HCT116 (cell line): Measurements from ENCODE around the gene TTC9. TPM values are rescaled to one million over a fixed set of nuclear protein-coding genes. Genes with fewer than 3 reads are reported as not detected.

Experiments used
- ATAC-seq: fragments of 200-7000 bp; cut with Tn5 transposase; 2 replicates; pipeline ENCODE4 v1.9.1; 2020; ENCODE audit warnings: mild to moderate bottlenecking, moderate library complexity
- BruUV-seq: library from RNA; stranded (reverse); fragments of 400-500 nt; replicated peaks from 2 replicates; lab custom pipeline; 2021; lab: Mats Ljungman, UMichigan
- CTCF ChIA-PET: fragments of 300-600 bp; sonication (Branson Sonifier 250); formaldehyde crosslinking; loops from one replicate; lab custom pipeline; 2021; ENCODE audit warnings: antibody characterized with exemption; lab: Charles Lee
- POLR2A ChIA-PET: fragments of 300-600, 350-600 bp; sonication (Branson Sonifier 250); formaldehyde crosslinking; loops from one replicate; lab custom pipeline; 2021; ENCODE audit warnings: antibody characterized with exemption; lab: Charles Lee
- RAD21 ChIA-PET, 2 experiments: fragments of 300-600 bp; sonication (Branson Sonifier 250); formaldehyde crosslinking; loops; one replicate each; lab custom pipeline; 2023; ENCODE audit warnings: low total read pairs in 2 of 2; ENCODE audit not compliant: uncharacterized antibody in 2 of 2, unreplicated experiment in 2 of 2, low non-redundant PET in 1 of 2; lab: Charles Lee
- DNase-seq: peaks from one replicate; pipeline ENCODE4 v3.0.0-alpha.2; 2010; ENCODE audit warnings: low read depth, low spot score
- H2AFZ ChIP-seq: fragments of 200-600 bp; shearing (Covaris generic), sonication (generic); 2 replicates; pipeline ENCODE4 v1.6.1; 2017; ENCODE audit warnings: low read depth, mixed run types, mixed read lengths, antibody characterized with exemption, low read length; ENCODE audit not compliant: poor library complexity, severe bottlenecking
- H3K27ac ChIP-seq: 2 replicates; pipeline ENCODE4 v1.5.1; 2012; ENCODE audit warnings: low read depth, low read length
- H3K27me3 ChIP-seq: fragments of 200-600 bp; sonication (generic); 2 replicates; pipeline ENCODE4 v1.6.1; 2016; ENCODE audit warnings: mixed run types, low read length, mixed read lengths; ENCODE audit not compliant: insufficient read depth
- H3K36me3 ChIP-seq, 2 experiments: fragments of 200-500 bp in 1 of 2; fragments of 200-600 bp in 1 of 2; sonication (Bioruptor generic) in 1 of 2; sonication (generic) in 1 of 2; 2 replicates each; pipeline versions ENCODE4 v1.5.1 to v1.6.1; 2014 to 2016; ENCODE audit warnings: low read length in 2 of 2, inconsistent platforms in 1 of 2, mixed read lengths in 1 of 2, mixed run types in 1 of 2; ENCODE audit not compliant: insufficient read depth in 2 of 2, control insufficient read depth in 1 of 2
- H3K4me1 ChIP-seq, 2 experiments: fragments of 200-600 bp in 1 of 2; sonication (generic) in 1 of 2; 2 replicates each; pipeline versions ENCODE4 v1.5.1 to v1.6.1; 2012 to 2017; ENCODE audit warnings: low read length in 2 of 2, inconsistent platforms in 1 of 2, mild to moderate bottlenecking in 1 of 2, mixed read lengths in 1 of 2, mixed run types in 1 of 2, moderate library complexity in 1 of 2; ENCODE audit not compliant: insufficient read depth in 2 of 2, control insufficient read depth in 1 of 2
- H3K4me2 ChIP-seq: fragments of 200-600 bp; sonication (generic); 2 replicates; pipeline ENCODE4 v1.6.1; 2017; ENCODE audit warnings: mixed run types, low read length, mixed read lengths
- H3K4me3 ChIP-seq, 2 experiments: fragments of 200-600 bp in 1 of 2; sonication (generic) in 1 of 2; replicated peaks in 1 of 2; 2 replicates each; pipeline ENCODE4 v1.5.1; 2011 to 2016; ENCODE audit warnings: low read length in 2 of 2, control low read depth in 1 of 2, low read depth in 1 of 2, mild to moderate bottlenecking in 1 of 2, mixed read lengths in 1 of 2, mixed run types in 1 of 2
- H3K79me2 ChIP-seq: fragments of 200-600 bp; sonication (generic); 2 replicates; pipeline ENCODE4 v1.6.1; 2017; ENCODE audit warnings: mild to moderate bottlenecking, mixed run types, low read length, moderate library complexity, mixed read lengths; ENCODE audit not compliant: insufficient read depth
- H3K9ac ChIP-seq: fragments of 200-600 bp; sonication (generic); 2 replicates; pipeline ENCODE4 v1.6.1; 2016; ENCODE audit warnings: low read length, mixed read lengths
- H3K9me2 ChIP-seq: fragments of 200-600 bp; sonication (generic), shearing (Covaris generic); 2 replicates; pipeline ENCODE4 v1.6.1; 2017; ENCODE audit warnings: mixed run types, mild to moderate bottlenecking, moderate library complexity; ENCODE audit not compliant: insufficient read depth
- H3K9me3 ChIP-seq, 2 experiments: fragments of 200-500 bp in 1 of 2; fragments of 200-600 bp in 1 of 2; sonication (Bioruptor generic) in 1 of 2; sonication (generic) in 1 of 2; 2 replicates each; pipeline ENCODE4 v1.6.1; 2014 to 2017; ENCODE audit warnings: low read length in 2 of 2, mixed read lengths in 2 of 2, inconsistent platforms in 1 of 2, low read depth in 1 of 2, mild to moderate bottlenecking in 1 of 2, mixed run types in 1 of 2, moderate library complexity in 1 of 2; ENCODE audit not compliant: control insufficient read depth in 1 of 2, insufficient read depth in 1 of 2
- H4K20me1 ChIP-seq: fragments of 200-600 bp; sonication (generic), shearing (Covaris generic); 2 replicates; pipeline ENCODE4 v1.6.1; 2017; ENCODE audit warnings: mixed run types, mild to moderate bottlenecking, moderate library complexity; ENCODE audit not compliant: insufficient read depth
- CBX3 ChIP-seq: IDR thresholded peaks from 2 replicates; pipeline ENCODE4 v1.6.1; 2012; ENCODE audit warnings: low read depth
- CEBPB ChIP-seq: IDR thresholded peaks from 2 replicates; pipeline ENCODE4 v1.6.1; 2012; ENCODE audit warnings: low read depth
- EZH2 ChIP-seq: fragments of 200-600 bp; sonication (generic); IDR thresholded peaks from 2 replicates; pipeline ENCODE4 v1.6.1; 2017; ENCODE audit warnings: antibody characterized with exemption, mixed run types
- POLR2A ChIP-seq: IDR thresholded peaks from 2 replicates; pipeline ENCODE4 v1.7.0; 2011; ENCODE audit warnings: borderline replicate concordance; ENCODE audit not compliant: insufficient read depth, insufficient read length; ENCODE audit errors: extremely low read depth
- POLR2AphosphoS5 ChIP-seq: IDR thresholded peaks from 2 replicates; pipeline ENCODE4 v1.6.1; 2011; ENCODE audit warnings: mild to moderate bottlenecking, low read depth, low read length, moderate library complexity
- TCF7L2 ChIP-seq: IDR thresholded peaks from 2 replicates; pipeline ENCODE4 v1.7.0; 2011; ENCODE audit warnings: borderline replicate concordance, inconsistent platforms; ENCODE audit not compliant: insufficient read depth, insufficient read length; ENCODE audit errors: extremely low read depth
- ZFX ChIP-seq: fragments of 450-650 bp; IDR thresholded peaks from 2 replicates; pipeline ENCODE4 v1.6.1; 2017
- intact Hi-C: fragments of 100-400 bp; cut with micrococcal nuclease; formaldehyde crosslinking; loops from 2 replicates; pipeline ENCODE4 v1.10.0; 2022
- total RNA-seq: library from RNA; stranded (reverse); gene quantifications from one replicate; pipeline ENCODE4 v1.2.1, GENCODE V29; 2021; ENCODE audit not compliant: unreplicated experiment
- TF ChIP-seq, protein P1 (sequence below), 3 experiments: fragments of 200-600 bp in 1 of 3; sonication (generic) in 1 of 3; IDR thresholded peaks in 2 of 3; conservative IDR thresholded peaks in 1 of 3; 2 replicates each; pipeline ENCODE4 v1.5.1; 2012 to 2017; ENCODE audit warnings: low read depth in 2 of 3, low read length in 2 of 3, antibody characterized with exemption in 1 of 3, borderline replicate concordance in 1 of 3, control low read depth in 1 of 3, mild to moderate bottlenecking in 1 of 3, mixed read lengths in 1 of 3, mixed run types in 1 of 3, moderate library complexity in 1 of 3; ENCODE audit not compliant: insufficient read depth in 1 of 3
- TF ChIP-seq, protein P2 (sequence below): IDR thresholded peaks from 2 replicates; pipeline ENCODE4 v1.6.1; 2011; ENCODE audit warnings: mild to moderate bottlenecking, low read length, moderate library complexity; ENCODE audit not compliant: insufficient replicate concordance; ENCODE audit errors: extremely low read depth
- TF ChIP-seq, protein P3 (sequence below): IDR thresholded peaks from 2 replicates; pipeline ENCODE4 v1.6.1; 2012

TTC9 gene
- total RNA-seq, 1 experiment from 2014 or later, result 2.4 TPM

DNA sequence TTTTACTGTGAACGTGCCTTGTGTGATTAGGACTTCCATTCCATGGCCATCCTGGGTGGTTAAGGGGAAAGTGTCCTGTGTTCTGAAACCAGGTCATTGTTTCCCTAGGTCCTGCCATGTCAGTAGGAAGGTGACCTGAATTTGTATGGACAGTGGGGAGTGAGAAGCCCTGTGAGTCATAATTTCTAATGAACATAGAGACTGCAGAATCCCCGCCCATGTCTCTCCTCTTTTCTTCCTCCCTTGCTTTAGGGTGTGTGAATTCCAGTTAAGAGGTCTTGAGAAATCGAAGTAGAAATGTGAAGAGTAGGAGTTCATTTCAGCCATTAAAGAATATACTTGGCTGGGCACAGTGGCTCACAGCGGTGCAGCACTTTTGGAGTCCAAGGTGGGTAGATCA is 8.1 kb downstream of the TTC9 start:
- no peaks in the 10 kb centered on the region for H3K27me3 ChIP-seq
- ChIA-PET POLR2A (no interaction called here), RAD21 (interaction anchor here in 1 of 2 experiments (0.7 kb wide), 1 partner anchor 104 kb away, joined by 3 read pairs; no protein-coding TSS in a partner anchor), CTCF (no interaction called here)
- no peak overlapping the region for H3K4me3 ChIP-seq
- ATAC-seq (no peak), DNase-seq (no peak)
- H3K27ac ChIP-seq, result no peak overlapping the region
- H3K79me2 ChIP-seq, result no peaks in the 10 kb centered on the region
- H3K9me2 ChIP-seq, result no peaks in the 10 kb centered on the region
- no peaks in the 10 kb centered on the region for H4K20me1 ChIP-seq
- H2AFZ ChIP-seq, result no peak overlapping the region
- no peaks in the 10 kb centered on the region for H3K36me3 ChIP-seq
- no peak overlapping the region for H3K9ac ChIP-seq
- H3K9me3 ChIP-seq, result no peaks in the 10 kb centered on the region
- H3K4me1 ChIP-seq, result peaks cover 0 to 5% of the 10 kb centered on the region in 2 experiments; a peak in 1 of 4 replicates
- H3K4me2 ChIP-seq, result no peak overlapping the region
- no TSS peak for BruUV-seq
- no peak for TF ChIP-seq TCF7L2
- TF ChIP-seq CEBPB, result no peak
- TF ChIP-seq, protein P1, sequence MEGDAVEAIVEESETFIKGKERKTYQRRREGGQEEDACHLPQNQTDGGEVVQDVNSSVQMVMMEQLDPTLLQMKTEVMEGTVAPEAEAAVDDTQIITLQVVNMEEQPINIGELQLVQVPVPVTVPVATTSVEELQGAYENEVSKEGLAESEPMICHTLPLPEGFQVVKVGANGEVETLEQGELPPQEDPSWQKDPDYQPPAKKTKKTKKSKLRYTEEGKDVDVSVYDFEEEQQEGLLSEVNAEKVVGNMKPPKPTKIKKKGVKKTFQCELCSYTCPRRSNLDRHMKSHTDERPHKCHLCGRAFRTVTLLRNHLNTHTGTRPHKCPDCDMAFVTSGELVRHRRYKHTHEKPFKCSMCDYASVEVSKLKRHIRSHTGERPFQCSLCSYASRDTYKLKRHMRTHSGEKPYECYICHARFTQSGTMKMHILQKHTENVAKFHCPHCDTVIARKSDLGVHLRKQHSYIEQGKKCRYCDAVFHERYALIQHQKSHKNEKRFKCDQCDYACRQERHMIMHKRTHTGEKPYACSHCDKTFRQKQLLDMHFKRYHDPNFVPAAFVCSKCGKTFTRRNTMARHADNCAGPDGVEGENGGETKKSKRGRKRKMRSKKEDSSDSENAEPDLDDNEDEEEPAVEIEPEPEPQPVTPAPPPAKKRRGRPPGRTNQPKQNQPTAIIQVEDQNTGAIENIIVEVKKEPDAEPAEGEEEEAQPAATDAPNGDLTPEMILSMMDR (IDR thresholded peaks at IDR 0.05 in 2 of 3, conservative IDR thresholded peaks at IDR 0.05 in 1 of 3; ENCODE audit: borderline replicate concordance in 1 of 3, insufficient read depth in 1 of 3, low read depth in 2 of 3, low read length in 2 of 3), result no peak
- TF ChIP-seq, protein P2, sequence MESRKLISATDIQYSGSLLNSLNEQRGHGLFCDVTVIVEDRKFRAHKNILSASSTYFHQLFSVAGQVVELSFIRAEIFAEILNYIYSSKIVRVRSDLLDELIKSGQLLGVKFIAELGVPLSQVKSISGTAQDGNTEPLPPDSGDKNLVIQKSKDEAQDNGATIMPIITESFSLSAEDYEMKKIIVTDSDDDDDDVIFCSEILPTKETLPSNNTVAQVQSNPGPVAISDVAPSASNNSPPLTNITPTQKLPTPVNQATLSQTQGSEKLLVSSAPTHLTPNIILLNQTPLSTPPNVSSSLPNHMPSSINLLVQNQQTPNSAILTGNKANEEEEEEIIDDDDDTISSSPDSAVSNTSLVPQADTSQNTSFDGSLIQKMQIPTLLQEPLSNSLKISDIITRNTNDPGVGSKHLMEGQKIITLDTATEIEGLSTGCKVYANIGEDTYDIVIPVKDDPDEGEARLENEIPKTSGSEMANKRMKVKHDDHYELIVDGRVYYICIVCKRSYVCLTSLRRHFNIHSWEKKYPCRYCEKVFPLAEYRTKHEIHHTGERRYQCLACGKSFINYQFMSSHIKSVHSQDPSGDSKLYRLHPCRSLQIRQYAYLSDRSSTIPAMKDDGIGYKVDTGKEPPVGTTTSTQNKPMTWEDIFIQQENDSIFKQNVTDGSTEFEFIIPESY, result no peak
- TF ChIP-seq, protein P3, sequence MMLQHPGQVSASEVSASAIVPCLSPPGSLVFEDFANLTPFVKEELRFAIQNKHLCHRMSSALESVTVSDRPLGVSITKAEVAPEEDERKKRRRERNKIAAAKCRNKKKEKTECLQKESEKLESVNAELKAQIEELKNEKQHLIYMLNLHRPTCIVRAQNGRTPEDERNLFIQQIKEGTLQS, result no peak
- TF ChIP-seq ZFX, result no peak
- no peak for TF ChIP-seq POLR2A
- TF ChIP-seq POLR2AphosphoS5, result no peak
- TF ChIP-seq CBX3, result no peak
- TF ChIP-seq EZH2, result no peak
- intact Hi-C loops, result no loop called here
